HEK293T (cell line): Measurements from ENCODE around the gene TSPOAP1.

ENCODE experiments used
- CTCF ChIA-PET: fragments of 350-600 bp; formaldehyde crosslinking; extraction: SDS; loops from one replicate; lab custom pipeline; 2021; ENCODE audit warnings: antibody characterized with exemption, inconsistent platforms; lab: Yijun Ruan, JAX
- POLR2A ChIA-PET: fragments of 350-600 bp; formaldehyde crosslinking; extraction: SDS; loops from one replicate; lab custom pipeline; 2020; ENCODE audit warnings: antibody characterized with exemption, inconsistent platforms; lab: Yijun Ruan, JAX
- DNase-seq: peaks from one replicate; pipeline ENCODE4 v3.0.0; 2012; ENCODE audit warnings: mixed read lengths; ENCODE audit errors: extremely low spot score
- ARNT ChIP-seq: fragments of 450-650 bp; IDR thresholded peaks from 2 replicates; pipeline ENCODE4 v1.6.1; 2017; ENCODE audit warnings: mild to moderate bottlenecking
- BHLHE40 ChIP-seq: fragments of 450-650 bp; IDR thresholded peaks from 2 replicates; pipeline ENCODE4 v1.6.1; 2016; ENCODE audit warnings: mild to moderate bottlenecking, moderate library complexity, borderline replicate concordance
- CTBP1 ChIP-seq: fragments of 450-650 bp; IDR thresholded peaks from 2 replicates; pipeline ENCODE4 v1.6.1; 2016; ENCODE audit warnings: borderline replicate concordance
- ELF4 ChIP-seq: fragments of 450-650 bp; IDR thresholded peaks from 2 replicates; pipeline ENCODE4 v1.6.1; 2017; ENCODE audit warnings: antibody characterized with exemption
- FOXA1 ChIP-seq: fragments of 450-650 bp; IDR thresholded peaks from 2 replicates; pipeline ENCODE4 v1.6.1; 2016; ENCODE audit warnings: mild to moderate bottlenecking
- FOXK2 ChIP-seq: fragments of 450-650 bp; IDR thresholded peaks from 2 replicates; pipeline ENCODE4 v1.6.1; 2016; ENCODE audit warnings: mild to moderate bottlenecking
- FOXM1 ChIP-seq: fragments of 450-650 bp; IDR thresholded peaks from 2 replicates; pipeline ENCODE4 v1.6.1; 2017; ENCODE audit warnings: mild to moderate bottlenecking, borderline replicate concordance
- HDGF ChIP-seq: fragments of 450-650 bp; IDR thresholded peaks from 2 replicates; pipeline ENCODE4 v1.6.1; 2017; ENCODE audit warnings: antibody characterized with exemption, borderline replicate concordance
- L3MBTL2 ChIP-seq: fragments of 450-650 bp; conservative IDR thresholded peaks from 2 replicates; pipeline ENCODE4 v1.6.1; 2016; ENCODE audit warnings: mild to moderate bottlenecking
- LEF1 ChIP-seq: fragments of 450-650 bp; IDR thresholded peaks from 2 replicates; pipeline ENCODE4 v1.6.1; 2017; ENCODE audit warnings: mild to moderate bottlenecking, borderline replicate concordance
- NFRKB ChIP-seq: fragments of 450-650 bp; IDR thresholded peaks from 2 replicates; pipeline ENCODE4 v1.6.1; 2016; ENCODE audit warnings: mild to moderate bottlenecking, moderate library complexity
- PKNOX1 ChIP-seq: fragments of 450-650 bp; IDR thresholded peaks from 2 replicates; pipeline ENCODE4 v1.6.1; 2016
- SP1 ChIP-seq: fragments of 450-650 bp; IDR thresholded peaks from 2 replicates; pipeline ENCODE4 v1.6.1; 2017
- SUZ12 ChIP-seq: fragments of 450-650 bp; IDR thresholded peaks from 2 replicates; pipeline ENCODE4 v1.6.1; 2016; ENCODE audit warnings: mild to moderate bottlenecking
- TARDBP ChIP-seq: fragments of 450-650 bp; IDR thresholded peaks from 2 replicates; pipeline ENCODE4 v1.6.1; 2016
- ZNF384 ChIP-seq: fragments of 450-650 bp; IDR thresholded peaks from 2 replicates; pipeline ENCODE4 v1.6.1; 2016

Gene TSPOAP1

GRCh38 chr17:58375256-58375655 lies 46.7 kb upstream of the TSPOAP1 start:
- TF ChIP-seq FOXA1 (no peak), SUZ12 (no peak), SP1 (no peak), LEF1 (no peak), FOXM1 (no peak), NFRKB (no peak), PKNOX1 (no peak), ELF4 (no peak), BHLHE40 (no peak), TARDBP (no peak), L3MBTL2 (no peak), CTBP1 (no peak), FOXK2 (no peak), ARNT (no peak), ZNF384 (no peak), HDGF (no peak)
- CTCF ChIA-PET: no interaction called here
- POLR2A ChIA-PET: no interaction called here
- DNase-seq: no peak

DNA sequence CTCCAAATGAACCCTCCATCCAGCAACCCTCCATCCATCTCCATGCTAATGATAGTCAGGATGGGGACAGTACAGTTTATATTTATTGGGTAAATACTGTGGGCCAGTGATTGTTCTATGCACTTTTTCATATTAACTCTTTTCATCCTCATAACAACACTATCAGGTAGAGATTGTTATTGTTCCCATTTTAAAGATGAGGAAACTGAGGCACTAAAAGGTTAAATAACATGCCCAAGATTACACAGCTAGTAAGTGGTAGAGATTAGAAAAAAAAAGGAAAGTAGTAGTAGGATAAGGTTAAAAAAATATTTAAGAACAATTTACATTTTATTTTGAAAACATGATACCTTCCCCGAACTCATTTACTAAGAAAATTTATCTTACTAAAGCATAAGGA lies 45.3 kb upstream of the TSPOAP1 start:
- TF ChIP-seq BHLHE40 (no peak), HDGF (no peak)
- no peak for DNase-seq
- ChIA-PET CTCF (no interaction called here), POLR2A (no interaction called here)

GRCh38 chr17:58373003-58373402 lies 44.4 kb upstream of the TSPOAP1 start:
- no peak for DNase-seq
- ChIA-PET POLR2A (interaction anchor here (1.9 kb wide), 1 partner anchor 21 kb away, joined by 7 read pairs; the partner anchor contains the start of gene SUPT4H1), CTCF (interaction anchor here (0.6 kb wide), 2 partner anchors 20 to 1446 kb away, joined by 3 to 4 read pairs; no protein-coding TSS in a partner anchor)
- TF ChIP-seq FOXK2 (no peak), LEF1 (no peak), PKNOX1 (no peak), SUZ12 (no peak), FOXM1 (no peak), BHLHE40 (no peak), NFRKB (no peak), ZNF384 (no peak), ELF4 (no peak), L3MBTL2 (no peak), SP1 (no peak), HDGF (no peak), FOXA1 (no peak), TARDBP (no peak), CTBP1 (no peak), ARNT (no peak)

DNA sequence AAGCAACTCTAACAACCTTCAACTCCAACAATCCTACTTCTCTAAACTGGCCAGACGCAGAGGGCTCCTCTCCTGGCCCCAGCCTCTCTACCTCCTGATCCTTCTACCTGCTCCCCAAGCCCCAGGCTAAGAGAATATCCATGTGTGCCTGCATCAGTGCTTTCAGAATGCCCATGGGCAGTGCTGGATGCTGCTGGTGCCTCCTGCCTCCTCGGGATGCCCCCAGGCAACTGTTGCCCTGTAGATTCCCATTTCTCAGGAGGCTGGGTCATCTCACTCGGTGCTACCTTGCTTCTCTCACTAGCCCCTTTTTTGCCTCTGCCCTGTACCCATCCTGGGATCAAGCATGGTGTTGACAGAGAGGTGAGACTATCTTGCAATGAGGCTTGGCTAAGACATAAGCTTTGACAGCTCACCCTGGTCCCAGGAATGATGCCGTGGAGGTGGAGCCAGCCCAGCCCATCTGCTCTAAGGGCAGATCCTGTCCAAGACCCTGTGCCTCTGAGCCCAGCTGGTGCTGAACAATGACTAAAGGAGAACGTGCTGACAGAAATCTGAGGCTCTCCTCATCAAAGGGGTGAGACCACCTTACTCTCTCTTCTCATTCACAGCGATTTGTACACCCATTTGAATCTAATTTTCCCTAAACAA lies 42.8 kb upstream of the TSPOAP1 start:
- no peak for DNase-seq
- ChIA-PET CTCF (no interaction called here), POLR2A (interaction anchor here (0.9 to 1.9 kb wide), 2 partner anchors 8 to 19 kb away, joined by 3 to 7 read pairs; partner anchors contain the start of gene SUPT4H1)
- no peak for TF ChIP-seq FOXM1
- no peak for TF ChIP-seq PKNOX1

DNA sequence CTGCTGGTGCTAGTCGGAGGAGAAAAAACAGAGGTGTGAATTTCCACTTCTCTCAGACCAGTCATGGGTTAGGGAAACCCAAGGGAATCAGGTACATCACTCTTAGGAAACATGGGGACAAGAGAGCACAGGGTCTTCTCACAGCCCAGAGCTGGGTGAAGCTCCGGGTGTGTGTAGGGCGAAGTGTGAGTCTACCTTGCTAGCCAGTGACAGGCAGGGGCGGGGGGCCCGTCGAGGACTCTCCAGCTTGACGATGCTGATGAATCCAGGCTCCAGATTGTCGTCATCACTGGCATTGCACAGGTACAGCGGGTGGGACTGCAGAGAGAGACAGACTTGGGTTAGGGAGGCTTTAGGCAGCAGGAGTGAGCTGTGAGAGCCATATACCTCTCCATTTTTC lies 42.1 kb upstream of the TSPOAP1 start:
- TF ChIP-seq ZNF384: no peak
- no peak for TF ChIP-seq LEF1
- ChIA-PET POLR2A (interaction anchor here (3.8 kb wide), 1 partner anchor 19 kb away, joined by 21 read pairs; the partner anchor contains the start of gene SUPT4H1), CTCF (interaction anchor here (1.0 kb wide), 1 partner anchor 47 kb away, joined by 4 read pairs; the partner anchor contains the start of gene RNF43)
- DNase-seq: no peak

GRCh38 chr17:58370309-58370708 lies 41.7 kb upstream of the TSPOAP1 start:
- TF ChIP-seq ARNT: no peak
- ChIA-PET POLR2A (interaction anchor here (3.8 kb wide), 1 partner anchor 18 kb away, joined by 21 read pairs; the partner anchor contains the start of gene SUPT4H1), CTCF (interaction anchor here (1.0 kb wide), 1 partner anchor 47 kb away, joined by 4 read pairs; the partner anchor contains the start of gene RNF43)
- DNase-seq: no peak
